CD14-positive monocyte (primary cell): ENCODE measurements around the gene RFPL1. TPM values are rescaled to one million over a fixed set of nuclear protein-coding genes. Genes with fewer than 3 reads are reported as not detected.

Experiments used
- DNase-seq, 3 donors: peaks; one replicate each; pipeline ENCODE4 v3.0.0-alpha.2; 2011 to 2022
- H2AFZ ChIP-seq: 2 replicates; pipeline ENCODE4 v1.6.0; 2012; ENCODE audit warnings: mild to moderate bottlenecking, low read depth, low read length, inconsistent platforms; ENCODE audit not compliant: insufficient read depth, poor library complexity, severe bottlenecking
- H3K27ac ChIP-seq, 2 donors: 1 replicate in 1 of 2; 2 replicates in 1 of 2; pipeline ENCODE4 v1.5.1; 2012 to 2013; ENCODE audit warnings: low read length in 2 of 2, control low read depth in 1 of 2, inconsistent platforms in 1 of 2, low read depth in 1 of 2, mild to moderate bottlenecking in 1 of 2
- H3K27me3 ChIP-seq, 2 donors: one replicate each; pipeline versions ENCODE4 v1.6.0 to v1.6.1; 2011 to 2013; ENCODE audit warnings: low read length in 2 of 2; ENCODE audit not compliant: control insufficient read depth in 2 of 2, insufficient read depth in 2 of 2
- H3K36me3 ChIP-seq, 2 donors: replicated peaks in 1 of 2; 1 replicate in 1 of 2; 2 replicates in 1 of 2; pipeline versions ENCODE4 v1.5.1 to v1.6.1; 2012 to 2013; ENCODE audit warnings: low read length in 2 of 2, control low read depth in 1 of 2, inconsistent platforms in 1 of 2, mild to moderate bottlenecking in 1 of 2; ENCODE audit not compliant: insufficient read depth in 2 of 2, control insufficient read depth in 1 of 2
- H3K4me1 ChIP-seq, 2 donors: 1 replicate in 1 of 2; 2 replicates in 1 of 2; pipeline versions ENCODE4 v1.5.1 to v1.6.1; 2012 to 2013; ENCODE audit warnings: low read length in 2 of 2, control low read depth in 1 of 2, inconsistent platforms in 1 of 2, mild to moderate bottlenecking in 1 of 2, moderate library complexity in 1 of 2; ENCODE audit not compliant: insufficient read depth in 2 of 2, control insufficient read depth in 1 of 2
- H3K4me2 ChIP-seq: replicated peaks from 2 replicates; pipeline ENCODE3; 2012; ENCODE audit warnings: low read length, moderate library complexity, mild to moderate bottlenecking; ENCODE audit not compliant: poor library complexity, severe bottlenecking; ENCODE audit errors: extremely low read depth
- H3K4me3 ChIP-seq, 3 experiments: fragments of 200-600 bp in 1 of 3; sonication (generic) in 1 of 3; replicated peaks in 1 of 3; 1 replicate in 2 of 3; 2 replicates in 1 of 3; pipeline ENCODE4 v1.5.1; 2011 to 2013; ENCODE audit warnings: low read length in 3 of 3, mild to moderate bottlenecking in 3 of 3, control low read depth in 2 of 3, low read depth in 2 of 3, inconsistent platforms in 1 of 3, moderate library complexity in 1 of 3
- H3K79me2 ChIP-seq: 2 replicates; pipeline ENCODE4 v1.6.0; 2012; ENCODE audit warnings: mild to moderate bottlenecking, control low read depth, inconsistent platforms, low read length, moderate library complexity; ENCODE audit not compliant: insufficient read depth
- H3K9ac ChIP-seq: 2 replicates; pipeline ENCODE4 v1.6.0; 2017; ENCODE audit warnings: low read length, mild to moderate bottlenecking; ENCODE audit not compliant: insufficient read depth, poor library complexity, severe bottlenecking
- H3K9me3 ChIP-seq, 2 donors: replicated peaks in 1 of 2; 1 replicate in 1 of 2; 2 replicates in 1 of 2; pipeline versions ENCODE4 v1.5.1 to v1.6.1; 2012 to 2013; ENCODE audit warnings: low read length in 2 of 2, control low read depth in 1 of 2; ENCODE audit not compliant: control insufficient read depth in 1 of 2, insufficient read depth in 1 of 2
- H4K20me1 ChIP-seq: 2 replicates; pipeline ENCODE4 v1.6.0; 2012; ENCODE audit warnings: mild to moderate bottlenecking, low read length, control low read depth, moderate library complexity; ENCODE audit not compliant: insufficient read depth
- H3K27ac Mint-ChIP-seq, 7 donors: one replicate each; pipeline ENCODE4 v1.8.0; 2020; ENCODE audit warnings: mild to moderate bottlenecking in 7 of 7, mixed read lengths in 7 of 7, moderate library complexity in 6 of 7, inconsistent platforms in 2 of 7
- H3K27me3 Mint-ChIP-seq, 3 donors: one replicate each; pipeline ENCODE4 v1.8.0; 2021 to 2022; ENCODE audit warnings: low read depth in 3 of 3, mild to moderate bottlenecking in 3 of 3, mixed read lengths in 3 of 3, moderate library complexity in 3 of 3, inconsistent platforms in 1 of 3
- H3K36me3 Mint-ChIP-seq, 2 donors: one replicate each; pipeline ENCODE4 v1.8.0; 2020; ENCODE audit warnings: mixed read lengths in 2 of 2, inconsistent platforms in 1 of 2, mild to moderate bottlenecking in 1 of 2
- H3K4me1 Mint-ChIP-seq: one replicate; pipeline ENCODE4 v1.8.0; 2020; ENCODE audit warnings: mild to moderate bottlenecking, mixed read lengths
- H3K4me3 Mint-ChIP-seq, 2 donors: one replicate each; pipeline ENCODE4 v1.8.0; 2020; ENCODE audit warnings: mild to moderate bottlenecking in 2 of 2, mixed read lengths in 2 of 2, moderate library complexity in 1 of 2
- H3K9me3 Mint-ChIP-seq, 7 donors: one replicate each; pipeline ENCODE4 v1.8.0; 2020 to 2022; ENCODE audit warnings: mixed read lengths in 7 of 7, mild to moderate bottlenecking in 6 of 7, moderate library complexity in 6 of 7, inconsistent platforms in 2 of 7
- CTCF ChIP-seq: fragments of 200-600 bp; IDR thresholded peaks from one replicate; pipeline ENCODE4 v1.8.0; 2022; ENCODE audit warnings: antibody characterized with exemption, mild to moderate bottlenecking
- WGBS: methylation state at CpG from one replicate; pipeline ENCODE4 v1.1.5; 2013; ENCODE audit warnings: missing lambda C conversion rate; ENCODE audit not compliant: insufficient coverage; 5-methylcytosine and 5-hydroxymethylcytosine counted together
- intact Hi-C, 2 donors: fragments of 100-400 bp; cut with micrococcal nuclease; formaldehyde crosslinking; loops; one replicate each; pipeline versions ENCODE4 v1.15.0 to v1.15.1; 2023
- polyA plus RNA-seq, 3 donors: library from polyadenylated mRNA; depleted of rRNA in 1 of 3; unstranded in 2 of 3; stranded (reverse) in 1 of 3; fragments of 300-500 nt in 2 of 3; fragments of >200 nt in 1 of 3; fragmentation: Illumina TruSeq in 2 of 3; gene quantifications; 1 replicate in 2 of 3; 2 replicates in 1 of 3; pipeline ENCODE4 v1.2.3, GENCODE V29; 2012 to 2021

The RFPL1 gene
- polyA plus RNA-seq, 3 donors = 0.20 TPM; not detected in 2

DNA sequence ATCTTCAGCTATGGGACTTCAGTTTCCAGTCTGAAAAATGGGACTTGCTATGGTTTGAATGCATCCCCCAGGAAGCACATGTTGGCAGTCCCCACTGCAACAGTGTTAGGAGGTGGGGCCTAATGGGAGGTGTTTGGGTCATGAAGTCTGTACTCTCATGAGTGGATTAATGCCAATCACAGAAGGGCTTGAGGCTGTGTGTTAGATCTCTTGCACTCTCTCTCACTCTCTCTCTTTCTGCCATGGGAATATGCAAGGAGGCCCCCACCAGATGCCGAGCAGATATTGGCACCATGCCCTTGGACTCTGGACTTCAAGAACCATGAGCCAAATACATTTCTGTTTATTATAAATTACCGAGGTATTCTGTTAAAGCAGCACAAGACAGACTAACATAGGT, 42.3 kb upstream of the RFPL1 start:
- Mint-ChIP-seq H3K4me1 (peaks cover 17% of the 10 kb centered on the region), H3K27ac (no peak overlapping the region), H3K36me3 (no peaks in the 10 kb centered on the region), H3K4me3 (no peak overlapping the region), H3K9me3 (peaks cover 0 to 3% (median 0%) of the 10 kb centered on the region in 7 donors), H3K27me3 (peaks cover 0 to 2% (median 2%) of the 10 kb centered on the region in 3 donors)
- no peak for DNase-seq
- H3K9me3 ChIP-seq = no peaks in the 10 kb centered on the region
- intact Hi-C loops = loop anchor here (10.0 kb wide), 1 partner anchor 129 kb away; no protein-coding TSS in a partner anchor
- no peak overlapping the region for H2AFZ ChIP-seq
- H3K4me2 ChIP-seq = no peak overlapping the region
- no peaks in the 10 kb centered on the region for H4K20me1 ChIP-seq
- no CpG with 5 or more reads among the region's 2 CpGs for WGBS
- H3K27ac ChIP-seq = no peak overlapping the region
- H3K4me3 ChIP-seq = no peak overlapping the region
- H3K36me3 ChIP-seq = no peaks in the 10 kb centered on the region
- H3K27me3 ChIP-seq = no peaks in the 10 kb centered on the region
- TF ChIP-seq CTCF = no peak
- peaks cover 13% of the 10 kb centered on the region in 2 donors for H3K4me1 ChIP-seq
- no peak overlapping the region for H3K9ac ChIP-seq
- no peaks in the 10 kb centered on the region for H3K79me2 ChIP-seq

GRCh38 chr22:29397791-29398190, 40.6 kb upstream of the RFPL1 start:
- DNase-seq = no peak
- peaks cover 0 to 3% (median 0%) of the 10 kb centered on the region in 7 donors for H3K9me3 Mint-ChIP-seq
- H3K36me3 Mint-ChIP-seq = no peaks in the 10 kb centered on the region
- no peaks in the 10 kb centered on the region for H3K36me3 ChIP-seq
- no peak overlapping the region for H3K4me3 Mint-ChIP-seq
- no peak overlapping the region for H3K4me3 ChIP-seq
- intact Hi-C loops = loop anchor here (10.0 kb wide), 1 partner anchor 127 kb away; no protein-coding TSS in a partner anchor
- no peaks in the 10 kb centered on the region for H3K27me3 ChIP-seq
- no peak overlapping the region for H3K9ac ChIP-seq
- no peaks in the 10 kb centered on the region for H3K9me3 ChIP-seq
- H3K27ac ChIP-seq = no peak overlapping the region
- H3K4me1 Mint-ChIP-seq = peaks cover 16% of the 10 kb centered on the region
- no peak overlapping the region for H3K27ac Mint-ChIP-seq
- no peaks in the 10 kb centered on the region for H3K79me2 ChIP-seq
- WGBS = 96% methylated on average over 6 of the region's 6 CpGs
- no peak overlapping the region for H2AFZ ChIP-seq
- TF ChIP-seq CTCF = no peak
- H4K20me1 ChIP-seq = no peaks in the 10 kb centered on the region
- H3K4me2 ChIP-seq = no peak overlapping the region
- H3K4me1 ChIP-seq = peaks cover 12 to 13% of the 10 kb centered on the region in 2 donors
- H3K27me3 Mint-ChIP-seq = peaks cover 0 to 2% (median 0%) of the 10 kb centered on the region in 3 donors
